GM03348 (cell line): ENCODE data around the gene CAPZB.

Source experiments
- DNase-seq: peaks from one replicate; pipeline ENCODE4 v3.0.0; 2012; ENCODE audit warnings: low spot score

Gene CAPZB

GRCh38 chr1:19468397-19468956 lies 16.9 kb downstream of the CAPZB start:
- DNase-seq: no peak

- DNase-seq: no peak
Measured at GRCh38 chr1:19467199-19468187, 17.8 kb downstream of the CAPZB start.

GRCh38 chr1:19466112-19466561 lies 19.2 kb downstream of the CAPZB start:
- DNase-seq: no peak

- no peak for DNase-seq
Measured at GRCh38 chr1:19465650-19466049, 19.7 kb downstream of the CAPZB start.

GRCh38 chr1:19465123-19465522 lies 20.2 kb downstream of the CAPZB start:
- no peak for DNase-seq

GRCh38 chr1:19464696-19465095 lies 20.6 kb downstream of the CAPZB start:
- no peak for DNase-seq

GRCh38 chr1:19463504-19463803 lies 21.9 kb downstream of the CAPZB start:
- DNase-seq: no peak

- DNase-seq: no peak
Measured at GRCh38 chr1:19462781-19463503, 22.4 kb downstream of the CAPZB start.

GRCh38 chr1:19461220-19461554 lies 24.2 kb downstream of the CAPZB start:
- DNase-seq: no peak

GRCh38 chr1:19460535-19461219 lies 24.7 kb downstream of the CAPZB start:
- DNase-seq: no peak

GRCh38 chr1:19458815-19459417 lies 26.4 kb downstream of the CAPZB start:
- DNase-seq: no peak

GRCh38 chr1:19457607-19458006 lies 27.7 kb downstream of the CAPZB start:
- no peak for DNase-seq

GRCh38 chr1:19456968-19457441 lies 28.3 kb downstream of the CAPZB start:
- no peak for DNase-seq

- DNase-seq: no peak
Measured at GRCh38 chr1:19455353-19455752, 30.0 kb downstream of the CAPZB start.

GRCh38 chr1:19454265-19455146 lies 30.8 kb downstream of the CAPZB start:
- peak; percentile 24 for DNase-seq

- no peak for DNase-seq
Measured at GRCh38 chr1:19453741-19454201, 31.6 kb downstream of the CAPZB start.

GRCh38 chr1:19452221-19452663 lies 33.1 kb downstream of the CAPZB start:
- peak; percentile 75 for DNase-seq

GRCh38 chr1:19450811-19451515 lies 34.4 kb downstream of the CAPZB start:
- peak; percentile 82 for DNase-seq

GRCh38 chr1:19449454-19450228 lies 35.7 kb downstream of the CAPZB start:
- no peak for DNase-seq
